ENCODE data around the gene BFSP2.
A peak's percentile ranks its signal among the peaks of the same experiment; 100 is the strongest.

The BFSP2 gene

GRCh38 chr3:133424937-133425869, 25.3 kb downstream of the BFSP2 start:
- DNase-seq, result no peak

GRCh38 chr3:133425898-133426297, 26.0 kb downstream of the BFSP2 start:
- no peak for DNase-seq

- DNase-seq, result no peak
These were observed 26.9 kb downstream of the BFSP2 start for GRCh38 chr3:133426721-133427120.

- DNase-seq, result no peak
These were observed 28.7 kb downstream of the BFSP2 start for GRCh38 chr3:133428552-133428951.

- no peak for DNase-seq
These were observed 29.2 kb downstream of the BFSP2 start for GRCh38 chr3:133429063-133429462.

GRCh38 chr3:133439563-133439962, 39.7 kb downstream of the BFSP2 start:
- DNase-seq, result no peak

GRCh38 chr3:133440652-133441051, 40.8 kb downstream of the BFSP2 start:
- DNase-seq, result no peak

- no peak for DNase-seq
These were observed 42.0 kb downstream of the BFSP2 start for GRCh38 chr3:133441867-133442270.

GRCh38 chr3:133442518-133442917, 42.7 kb downstream of the BFSP2 start:
- no peak for DNase-seq

- peak; percentile 93 for DNase-seq
These were observed 44.0 kb downstream of the BFSP2 start for GRCh38 chr3:133443649-133444422.

- no peak for DNase-seq
These were observed 44.5 kb downstream of the BFSP2 start for GRCh38 chr3:133444423-133444774.

- peak; percentile 54 for DNase-seq
These were observed 45.3 kb downstream of the BFSP2 start for GRCh38 chr3:133445108-133445507.

GRCh38 chr3:133447750-133448477, 48.1 kb downstream of the BFSP2 start:
- peak; percentile 81 for DNase-seq

- no peak for DNase-seq
These were observed 48.7 kb downstream of the BFSP2 start for GRCh38 chr3:133448478-133449122.

- no peak for DNase-seq
These were observed 51.5 kb downstream of the BFSP2 start for GRCh38 chr3:133451309-133451708.

GRCh38 chr3:133452641-133453319, 52.9 kb downstream of the BFSP2 start:
- DNase-seq, result no peak

GRCh38 chr3:133453383-133453782, 53.5 kb downstream of the BFSP2 start:
- DNase-seq, result no peak

GRCh38 chr3:133455281-133455680, 55.4 kb downstream of the BFSP2 start:
- no peak for DNase-seq

- no peak for DNase-seq
These were observed 56.1 kb downstream of the BFSP2 start for GRCh38 chr3:133455960-133456359.

GRCh38 chr3:133457025-133457424, 57.2 kb downstream of the BFSP2 start:
- DNase-seq, result no peak

- DNase-seq, result no peak
These were observed 57.7 kb downstream of the BFSP2 start for GRCh38 chr3:133457465-133458067.

GRCh38 chr3:133459400-133459799, 59.5 kb downstream of the BFSP2 start:
- DNase-seq, result no peak

All from NCI-H1436 (cell line).